GM12872 (cell line): ENCODE measurements around the gene RBMS3.

ENCODE experiments used
- TF ChIP-seq, protein P1 (sequence below): IDR thresholded peaks from 3 replicates; pipeline ENCODE4 v1.5.1; 2011; ENCODE audit warnings: low read depth, mild to moderate bottlenecking, low read length, moderate library complexity; ENCODE audit not compliant: insufficient read depth

The RBMS3 gene

DNA sequence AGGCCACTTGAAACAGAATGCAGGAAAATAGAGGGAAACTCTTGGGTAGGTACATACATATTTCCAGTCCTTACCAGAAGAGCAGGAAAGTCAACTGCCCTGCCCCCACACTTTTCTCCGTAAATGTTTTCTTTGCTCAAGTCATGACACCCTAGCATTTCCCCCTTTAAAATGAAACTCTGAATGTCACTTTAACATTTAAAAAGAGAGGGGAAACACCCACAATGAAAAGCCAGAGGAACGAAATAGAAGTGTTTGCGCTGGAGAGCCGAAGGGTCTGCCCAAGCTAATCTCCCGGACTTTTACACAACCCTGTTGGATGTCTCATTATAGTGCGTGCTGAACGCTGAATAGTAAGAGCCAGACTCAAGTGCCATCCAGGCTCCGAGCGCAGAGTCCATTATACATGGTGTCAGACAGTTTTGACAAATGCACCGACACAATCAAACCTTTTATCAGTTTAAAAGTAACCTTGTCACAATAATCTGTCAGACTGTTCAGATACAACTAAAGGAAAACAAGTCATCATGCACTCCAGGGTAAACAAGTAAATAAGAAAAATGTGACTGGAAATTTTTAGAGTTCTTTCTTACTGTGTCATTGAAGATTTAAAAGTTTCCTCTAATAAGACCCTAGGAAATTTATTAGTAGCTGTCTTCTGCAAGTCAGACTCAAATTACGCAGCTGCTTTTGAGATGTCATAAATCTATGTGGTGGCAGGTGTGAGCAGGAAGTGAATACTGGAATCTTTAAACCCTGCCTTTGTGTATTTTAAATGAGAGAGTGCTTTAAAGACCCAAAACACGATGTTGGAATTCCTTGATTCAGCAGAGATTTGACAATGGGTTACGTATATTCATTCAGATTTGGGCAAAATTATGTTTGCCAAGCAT lies 159.8 kb downstream of the RBMS3 start:
- TF ChIP-seq, protein P1, sequence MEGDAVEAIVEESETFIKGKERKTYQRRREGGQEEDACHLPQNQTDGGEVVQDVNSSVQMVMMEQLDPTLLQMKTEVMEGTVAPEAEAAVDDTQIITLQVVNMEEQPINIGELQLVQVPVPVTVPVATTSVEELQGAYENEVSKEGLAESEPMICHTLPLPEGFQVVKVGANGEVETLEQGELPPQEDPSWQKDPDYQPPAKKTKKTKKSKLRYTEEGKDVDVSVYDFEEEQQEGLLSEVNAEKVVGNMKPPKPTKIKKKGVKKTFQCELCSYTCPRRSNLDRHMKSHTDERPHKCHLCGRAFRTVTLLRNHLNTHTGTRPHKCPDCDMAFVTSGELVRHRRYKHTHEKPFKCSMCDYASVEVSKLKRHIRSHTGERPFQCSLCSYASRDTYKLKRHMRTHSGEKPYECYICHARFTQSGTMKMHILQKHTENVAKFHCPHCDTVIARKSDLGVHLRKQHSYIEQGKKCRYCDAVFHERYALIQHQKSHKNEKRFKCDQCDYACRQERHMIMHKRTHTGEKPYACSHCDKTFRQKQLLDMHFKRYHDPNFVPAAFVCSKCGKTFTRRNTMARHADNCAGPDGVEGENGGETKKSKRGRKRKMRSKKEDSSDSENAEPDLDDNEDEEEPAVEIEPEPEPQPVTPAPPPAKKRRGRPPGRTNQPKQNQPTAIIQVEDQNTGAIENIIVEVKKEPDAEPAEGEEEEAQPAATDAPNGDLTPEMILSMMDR = no peak

DNA sequence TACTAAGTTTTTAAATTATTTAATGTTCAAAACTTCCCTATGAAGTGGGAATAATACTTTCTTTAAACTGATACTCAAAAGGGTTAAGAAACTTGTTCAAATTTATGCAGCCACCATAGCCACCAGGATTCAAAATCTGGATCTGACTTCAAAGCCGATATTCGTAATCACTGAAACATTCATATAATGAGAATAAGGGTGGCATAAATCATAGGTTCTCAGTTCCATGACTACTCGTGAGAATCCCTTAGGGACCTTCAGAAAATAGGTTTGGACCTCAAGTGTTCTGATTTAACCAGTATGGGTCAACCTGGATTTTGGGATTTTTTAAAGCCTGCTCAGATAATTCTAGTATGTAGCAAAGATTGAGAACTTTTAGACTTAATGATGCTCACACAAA lies 160.6 kb downstream of the RBMS3 start:
- TF ChIP-seq, protein P1 = no peak

DNA sequence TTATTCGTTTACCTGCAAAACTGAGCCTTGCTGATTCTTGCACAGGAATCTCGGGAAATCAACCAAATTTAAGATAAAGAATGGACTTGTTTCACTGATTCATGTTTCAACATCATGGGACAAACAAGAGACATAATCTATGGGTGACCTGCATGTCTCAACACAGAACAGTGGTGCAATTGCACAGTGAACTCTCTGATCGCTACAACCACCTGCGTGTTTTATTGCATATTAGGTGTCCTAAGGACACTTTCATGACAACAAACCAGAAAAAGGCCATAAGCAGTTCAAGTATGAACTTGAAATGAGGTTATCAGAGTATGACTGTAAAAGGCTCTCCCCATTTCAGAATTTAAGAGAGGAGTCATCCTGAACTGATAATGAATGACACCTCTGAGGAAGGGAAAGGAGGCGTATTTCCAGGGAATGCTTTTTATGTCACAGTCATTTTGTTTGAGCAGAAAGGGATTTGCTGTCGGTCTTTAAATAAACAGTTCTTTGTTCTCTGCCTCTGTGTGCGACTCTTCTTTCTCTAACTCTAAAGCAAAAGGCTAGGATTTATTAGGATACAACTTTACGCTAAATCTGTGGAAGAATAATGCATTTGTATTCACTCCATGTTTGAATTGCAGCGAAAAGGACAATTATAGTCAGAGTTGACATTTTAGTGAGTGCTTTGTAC lies 167.2 kb downstream of the RBMS3 start:
- TF ChIP-seq, protein P1 = no peak

DNA sequence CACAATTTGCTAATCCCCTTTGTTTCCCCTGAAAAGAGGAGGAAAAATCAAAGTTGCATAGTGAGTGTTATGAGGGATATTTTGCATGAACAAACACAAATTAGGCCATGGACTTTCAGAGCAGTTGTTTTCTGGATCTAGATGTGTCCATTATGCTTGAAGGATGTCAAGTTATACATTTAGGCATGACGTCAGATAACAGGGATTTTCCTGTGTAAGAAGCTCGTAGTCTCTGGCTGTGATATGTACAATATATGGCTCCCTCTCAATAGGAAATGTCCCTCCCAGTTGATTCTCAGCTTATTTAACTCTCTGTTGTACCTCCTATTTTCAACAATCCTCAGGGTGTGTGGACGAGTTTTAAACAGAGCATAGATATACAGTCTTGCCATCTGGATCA lies 171.0 kb downstream of the RBMS3 start:
- TF ChIP-seq, protein P1 = no peak

DNA sequence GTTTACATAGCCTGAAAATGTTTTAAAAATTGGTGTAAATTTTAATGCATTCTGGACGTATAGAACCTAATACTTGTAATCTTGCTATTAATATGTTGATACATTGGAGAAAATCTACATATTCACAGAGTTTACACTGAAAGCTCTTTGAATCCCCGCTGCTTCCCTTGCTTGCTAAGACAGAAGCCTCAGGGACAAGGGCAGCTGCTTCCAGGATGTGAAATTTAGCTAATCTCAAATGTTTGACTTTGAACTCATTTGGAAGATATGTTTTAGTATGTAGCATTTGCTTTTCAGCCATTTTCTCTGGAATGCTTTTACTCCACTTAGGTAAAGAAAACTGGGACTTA lies 172.0 kb downstream of the RBMS3 start:
- TF ChIP-seq, protein P1 = no peak

DNA sequence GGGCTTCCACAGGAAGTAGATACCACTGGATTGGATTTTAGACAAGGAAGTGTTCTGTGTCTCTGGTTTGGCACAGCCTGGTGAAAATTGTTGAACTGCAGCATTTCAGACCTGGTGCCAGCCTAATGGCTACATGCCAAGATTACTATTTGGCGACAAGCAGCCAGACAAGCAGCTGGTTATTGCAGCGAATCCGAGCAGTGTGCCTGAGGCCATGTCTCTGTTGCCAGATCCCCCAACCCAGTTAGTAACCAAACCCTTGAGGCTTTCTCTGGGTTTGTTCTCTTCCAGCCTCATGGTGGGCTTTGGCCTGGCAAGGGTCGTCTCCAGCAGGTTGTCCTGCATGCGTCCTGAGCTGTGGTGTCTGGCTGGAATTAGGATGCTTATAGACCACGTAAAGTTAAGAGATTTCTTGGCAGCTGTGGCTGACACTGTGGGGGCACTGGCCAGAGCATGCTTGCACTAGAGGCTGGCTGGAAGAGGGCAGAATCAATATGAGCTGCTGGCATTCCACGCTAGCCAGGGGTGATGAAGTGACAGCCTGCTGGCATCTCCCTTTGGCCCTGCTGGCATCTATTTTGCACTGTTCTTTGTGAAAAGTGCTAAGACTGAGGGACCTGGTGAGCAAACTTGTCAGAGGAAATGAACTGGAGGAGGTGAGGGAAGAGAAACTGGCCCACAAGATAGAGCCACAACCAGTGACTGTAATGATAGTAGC lies 172.6 kb downstream of the RBMS3 start:
- TF ChIP-seq, protein P1 = no peak

DNA sequence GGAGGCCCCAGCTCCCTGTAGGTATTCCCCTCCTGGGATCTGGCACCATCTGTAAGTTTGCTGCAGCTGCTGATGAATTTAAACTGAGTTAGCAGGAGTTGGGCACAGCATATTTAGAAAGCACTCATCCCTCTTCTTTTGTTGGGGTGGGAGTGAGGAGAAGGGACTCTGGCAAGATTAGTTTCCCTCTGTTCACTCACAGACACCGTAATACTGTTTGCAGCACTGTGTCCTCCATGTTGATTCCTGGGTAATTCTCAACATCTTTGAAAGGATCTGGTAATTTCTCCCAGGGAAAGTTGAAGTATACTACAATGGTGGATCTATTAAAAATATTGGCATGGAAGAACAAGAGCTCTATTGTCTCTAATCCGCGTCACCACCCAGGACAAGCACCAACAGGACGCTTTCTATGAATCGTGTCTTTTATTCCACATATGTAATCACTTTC lies 173.3 kb downstream of the RBMS3 start:
- TF ChIP-seq, protein P1 = no peak
